ENCODE measurements around the gene STX5.

STX5 gene

DNA sequence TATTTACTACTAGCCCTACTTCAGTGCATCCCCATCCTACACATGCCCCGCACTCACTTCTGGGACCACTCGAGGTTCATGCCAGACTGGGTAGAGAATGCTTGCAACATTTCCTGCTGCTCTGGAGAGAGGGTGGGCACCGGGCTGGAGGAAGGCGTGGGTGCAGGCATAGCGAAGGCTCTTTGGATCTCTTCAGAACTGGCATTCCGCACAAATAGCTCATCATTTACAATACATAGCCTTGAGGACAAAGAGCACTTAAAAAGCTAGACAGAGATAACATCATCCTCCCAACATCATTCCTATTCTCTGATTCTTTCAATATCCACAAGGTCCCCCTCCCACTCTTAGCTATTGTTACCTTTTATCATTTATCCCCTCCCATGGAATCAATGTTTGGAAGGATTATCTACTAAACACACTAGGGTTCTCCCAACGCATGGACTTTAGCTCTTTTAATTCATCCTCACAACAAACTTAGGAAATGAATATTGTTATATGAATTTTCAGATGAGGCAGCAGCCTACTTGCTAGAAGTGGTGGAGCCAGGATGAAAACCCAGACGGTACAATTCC lies 37.6 kb downstream of the STX5 start:
- H3K9me2 ChIP-seq (replicated peaks; ENCODE audit: control insufficient read depth, low read length) = no peaks in the 10 kb centered on the region
- H3K79me2 ChIP-seq (ENCODE audit: control insufficient read depth, low read length) = peaks cover 33% of the 10 kb centered on the region
- peaks cover 91% of the 10 kb centered on the region for H3K36me3 ChIP-seq (ENCODE audit: control insufficient read depth, low read length)
- no peak overlapping the region for H3K27ac ChIP-seq (ENCODE audit: low read depth, low read length)
- no peak overlapping the region for H3K4me2 ChIP-seq (ENCODE audit: low read length)
- no peak overlapping the region for H3K4me3 ChIP-seq (ENCODE audit: low read length)
- TF ChIP-seq EZH2phosphoT487 (IDR thresholded peaks at IDR 0.05; ENCODE audit: borderline replicate concordance, low read length) = no peak
- TF ChIP-seq, protein P1, sequence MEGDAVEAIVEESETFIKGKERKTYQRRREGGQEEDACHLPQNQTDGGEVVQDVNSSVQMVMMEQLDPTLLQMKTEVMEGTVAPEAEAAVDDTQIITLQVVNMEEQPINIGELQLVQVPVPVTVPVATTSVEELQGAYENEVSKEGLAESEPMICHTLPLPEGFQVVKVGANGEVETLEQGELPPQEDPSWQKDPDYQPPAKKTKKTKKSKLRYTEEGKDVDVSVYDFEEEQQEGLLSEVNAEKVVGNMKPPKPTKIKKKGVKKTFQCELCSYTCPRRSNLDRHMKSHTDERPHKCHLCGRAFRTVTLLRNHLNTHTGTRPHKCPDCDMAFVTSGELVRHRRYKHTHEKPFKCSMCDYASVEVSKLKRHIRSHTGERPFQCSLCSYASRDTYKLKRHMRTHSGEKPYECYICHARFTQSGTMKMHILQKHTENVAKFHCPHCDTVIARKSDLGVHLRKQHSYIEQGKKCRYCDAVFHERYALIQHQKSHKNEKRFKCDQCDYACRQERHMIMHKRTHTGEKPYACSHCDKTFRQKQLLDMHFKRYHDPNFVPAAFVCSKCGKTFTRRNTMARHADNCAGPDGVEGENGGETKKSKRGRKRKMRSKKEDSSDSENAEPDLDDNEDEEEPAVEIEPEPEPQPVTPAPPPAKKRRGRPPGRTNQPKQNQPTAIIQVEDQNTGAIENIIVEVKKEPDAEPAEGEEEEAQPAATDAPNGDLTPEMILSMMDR (IDR thresholded peaks at IDR 0.05; ENCODE audit: low read depth, low read length, poor library complexity, severe bottlenecking) = no peak
- H4K20me1 ChIP-seq (ENCODE audit: control insufficient read depth, insufficient read depth, low read depth, low read length) = no peaks in the 10 kb centered on the region; the same call in 1 of the 2 replicates
- H3F3A ChIP-seq (ENCODE audit: control insufficient read depth, insufficient read depth) = peaks cover 12% of the 10 kb centered on the region
- peaks cover 27% of the 10 kb centered on the region for H3K4me1 ChIP-seq (ENCODE audit: control insufficient read depth, low read length)
- no peaks in the 10 kb centered on the region for H3K27me3 ChIP-seq (ENCODE audit: control insufficient read depth, low read length)
- H3K9me3 ChIP-seq (ENCODE audit: control insufficient read depth, insufficient read depth, low read length) = no peaks in the 10 kb centered on the region

DNA sequence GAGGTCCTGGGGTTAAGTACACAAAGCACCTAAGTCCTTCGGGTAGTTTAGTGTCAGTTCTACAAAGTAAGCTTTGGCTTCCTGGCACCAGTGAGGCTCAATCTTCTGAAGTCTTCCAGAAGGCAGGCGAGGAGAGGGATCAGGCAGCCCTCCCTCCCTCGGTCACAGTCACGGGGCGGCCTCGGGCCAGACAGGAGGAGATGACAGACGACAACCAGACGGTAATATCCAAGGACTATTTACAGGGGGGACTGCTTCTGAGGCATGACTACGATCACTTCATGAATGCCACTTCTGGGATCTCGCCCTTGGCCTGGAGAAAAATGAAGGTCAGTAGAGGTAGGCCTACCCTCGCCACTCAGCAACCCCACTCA lies 39.7 kb downstream of the STX5 start:
- peaks cover 54% of the 10 kb centered on the region for H3K79me2 ChIP-seq (ENCODE audit: control insufficient read depth, low read length)
- TF ChIP-seq, protein P1 (IDR thresholded peaks at IDR 0.05; ENCODE audit: low read depth, low read length, poor library complexity, severe bottlenecking) = no peak
- TF ChIP-seq EZH2phosphoT487 (IDR thresholded peaks at IDR 0.05; ENCODE audit: borderline replicate concordance, low read length) = no peak
- no peaks in the 10 kb centered on the region for H3K9me3 ChIP-seq (ENCODE audit: control insufficient read depth, insufficient read depth, low read length)
- peak overlapping the region; percentile 99 for H3K4me3 ChIP-seq (ENCODE audit: low read length)
- peaks cover 18% of the 10 kb centered on the region for H3F3A ChIP-seq (ENCODE audit: control insufficient read depth, insufficient read depth)
- H3K4me2 ChIP-seq (ENCODE audit: low read length) = peak overlapping the region; percentile 59
- H3K27ac ChIP-seq (ENCODE audit: low read depth, low read length) = peak overlapping the region; percentile 67
- no peaks in the 10 kb centered on the region for H3K27me3 ChIP-seq (ENCODE audit: control insufficient read depth, low read length)
- H3K4me1 ChIP-seq (ENCODE audit: control insufficient read depth, low read length) = peaks cover 36% of the 10 kb centered on the region
- peaks cover 87% of the 10 kb centered on the region for H3K36me3 ChIP-seq (ENCODE audit: control insufficient read depth, low read length)
- no peaks in the 10 kb centered on the region; the same call in 1 of the 2 replicates for H4K20me1 ChIP-seq (ENCODE audit: control insufficient read depth, insufficient read depth, low read depth, low read length)
- no peaks in the 10 kb centered on the region for H3K9me2 ChIP-seq (replicated peaks; ENCODE audit: control insufficient read depth, low read length)

DNA sequence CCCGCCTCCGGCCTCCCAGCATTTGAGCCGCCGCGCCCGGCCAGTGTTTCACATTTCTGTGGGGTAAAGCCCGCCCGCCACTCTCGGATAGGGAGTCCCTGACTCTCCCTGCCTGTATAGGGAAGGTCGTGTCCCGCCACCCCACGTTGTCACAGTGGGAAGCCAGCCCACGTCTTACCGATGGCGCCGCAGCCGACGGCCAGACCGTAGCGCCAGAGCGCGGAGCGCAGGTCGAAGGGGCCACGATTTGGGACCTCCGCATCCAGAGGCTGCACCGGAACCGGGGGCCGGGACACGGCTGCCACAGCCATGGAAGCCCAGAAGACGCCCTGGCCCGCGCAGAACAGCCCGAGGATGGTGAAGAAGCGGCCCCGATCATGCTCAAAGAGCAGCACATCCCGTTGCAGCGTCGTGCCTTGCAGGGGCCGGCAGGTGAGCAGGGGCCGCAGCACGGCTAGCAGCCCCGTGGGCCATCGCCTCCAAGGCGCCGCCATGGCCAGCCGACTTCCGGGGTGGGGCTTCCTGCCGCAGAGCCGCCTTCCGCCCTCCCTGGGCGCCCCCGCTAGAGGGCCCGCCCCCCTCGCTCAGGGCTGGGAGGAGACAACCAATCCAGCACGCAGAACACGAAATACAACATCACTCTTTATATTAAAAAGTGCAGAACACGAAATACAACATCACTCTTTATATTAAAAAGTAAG lies 40.2 kb downstream of the STX5 start, which contains the start of gene TMEM223:
TMEM223 (minus strand) TSS at position 506 of the 701 bp plus-strand sequence; CDS start at position 494, 12 bp downstream.
- H3K27ac ChIP-seq (ENCODE audit: low read depth, low read length) = peak within 1 kb of the TSS; percentile 67
- peaks cover 36% of the 10 kb centered on the region for H3K4me1 ChIP-seq (ENCODE audit: control insufficient read depth, low read length)
- H3K9me2 ChIP-seq (replicated peaks; ENCODE audit: control insufficient read depth, low read length) = no peaks in the 10 kb centered on the region
- H3K27me3 ChIP-seq (ENCODE audit: control insufficient read depth, low read length) = no peaks in the 10 kb centered on the region
- H4K20me1 ChIP-seq (ENCODE audit: control insufficient read depth, insufficient read depth, low read depth, low read length) = no peaks in the 10 kb centered on the region; the same call in 1 of the 2 replicates
- H3F3A ChIP-seq (ENCODE audit: control insufficient read depth, insufficient read depth) = peaks cover 18% of the 10 kb centered on the region
- no peaks in the 10 kb centered on the region for H3K9me3 ChIP-seq (ENCODE audit: control insufficient read depth, insufficient read depth, low read length)
- peak within 1 kb of the TSS; percentile 59 for H3K4me2 ChIP-seq (ENCODE audit: low read length)
- TF ChIP-seq, protein P1 (IDR thresholded peaks at IDR 0.05; ENCODE audit: low read depth, low read length, poor library complexity, severe bottlenecking) = no peak
- no peak for TF ChIP-seq EZH2phosphoT487 (IDR thresholded peaks at IDR 0.05; ENCODE audit: borderline replicate concordance, low read length)
- peaks cover 54% of the 10 kb centered on the region for H3K79me2 ChIP-seq (ENCODE audit: control insufficient read depth, low read length)
- H3K4me3 ChIP-seq (ENCODE audit: low read length) = peak within 1 kb of the TSS; percentile 99
- peaks cover 85% of the 10 kb centered on the region for H3K36me3 ChIP-seq (ENCODE audit: control insufficient read depth, low read length)
